Stimulated activated CD4-positive, alpha-beta T cell treated with anti-CD3 and anti-CD28 coated beads, Interleukin-12 subunit alpha, Interleukin-12 subunit beta, amount 100 ng/mL, for 24 hours (primary cell): ENCODE measurements around the gene WNK2.
A peak's percentile ranks its signal among the peaks of the same experiment; 100 is the strongest.
"Not testable (repeated sequence)": the region's sequence is repeated elsewhere in the genome, so short reads cannot be mapped to it uniquely, and the experiment has no call there.

ENCODE experiments used
- DNase-seq, 2 experiments: peaks; one replicate each; pipeline ENCODE4 v3.0.0-alpha.2; 2020; ENCODE audit warnings: low read depth in 2 of 2

WNK2 gene

DNA sequence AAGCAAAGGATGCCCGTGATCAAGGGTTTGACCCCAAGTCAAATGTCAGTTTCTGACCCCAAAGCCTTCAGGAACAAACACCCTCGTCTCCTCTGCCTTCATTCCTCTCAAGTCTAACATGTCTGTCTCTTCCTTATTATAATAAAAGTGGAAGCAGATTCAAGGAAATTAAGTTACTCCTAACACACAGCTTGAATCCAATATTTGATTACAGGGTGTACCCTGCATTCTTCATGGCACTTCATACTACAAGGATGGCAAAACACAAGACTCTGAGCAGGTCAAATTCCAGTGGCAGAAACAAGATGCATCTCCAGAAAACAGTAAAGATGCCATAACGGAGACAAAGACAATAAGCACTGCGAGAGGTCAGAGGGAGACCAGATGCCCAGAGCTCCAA, 148.4 kb downstream of the WNK2 start:
- no peak for DNase-seq

DNA sequence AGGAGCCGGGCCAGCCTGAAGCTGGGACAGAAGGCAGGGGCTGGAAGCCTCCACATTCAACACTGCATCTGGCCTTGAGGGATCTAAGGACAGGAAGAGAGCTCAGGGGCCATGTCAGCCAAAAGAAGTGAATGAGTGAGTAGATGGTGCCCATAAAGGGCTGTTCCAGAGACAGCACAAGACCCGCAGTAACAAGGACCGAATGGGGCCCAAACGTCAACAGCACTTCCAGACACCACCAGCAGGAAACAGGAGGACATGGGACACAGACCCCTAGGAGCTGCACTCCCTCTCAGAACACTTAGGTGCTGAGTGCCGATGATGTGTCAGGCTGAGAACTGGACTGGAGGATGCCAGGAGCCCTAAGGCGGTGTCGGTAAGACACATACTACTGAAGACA, 152.8 kb downstream of the WNK2 start:
- DNase-seq: no peak

DNA sequence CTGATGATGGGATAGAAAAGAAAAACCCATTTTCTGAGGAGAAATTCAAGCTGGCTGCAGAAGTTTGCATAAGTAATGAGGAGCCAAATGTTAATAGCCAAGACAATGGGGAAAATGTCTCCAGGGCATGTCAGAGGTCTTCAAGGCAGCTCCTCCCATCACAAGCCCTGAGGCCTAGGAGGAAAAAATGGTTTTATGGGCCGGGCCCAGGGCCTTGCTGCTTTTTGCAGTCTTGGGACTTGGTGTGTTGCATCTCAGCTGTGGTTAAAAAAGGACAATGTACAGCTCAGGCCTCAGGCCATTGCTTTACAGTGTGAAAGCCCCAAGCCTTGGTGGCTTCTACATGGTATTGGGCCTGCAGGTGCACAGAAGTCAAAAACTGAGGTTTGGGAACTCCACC, 154.3 kb downstream of the WNK2 start:
- not testable (repeated sequence) for DNase-seq

DNA sequence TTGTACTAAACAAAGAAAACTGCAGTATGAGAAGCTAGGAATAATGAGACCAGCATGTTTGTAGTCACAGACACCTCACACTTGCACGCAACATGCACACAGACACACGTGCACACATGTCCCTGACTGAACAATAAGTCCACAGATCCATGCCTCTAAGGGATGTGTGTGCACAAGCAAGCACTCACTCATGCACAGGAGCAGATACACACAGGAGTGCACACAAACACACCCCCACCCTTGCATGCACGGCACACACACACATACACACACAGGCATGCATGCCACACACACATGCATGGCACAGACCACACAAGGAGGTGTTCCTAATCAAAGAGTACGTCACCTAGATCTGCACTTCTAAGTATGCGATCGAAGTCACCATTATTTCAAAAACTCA, 156.2 kb downstream of the WNK2 start:
- no peak for DNase-seq

DNA sequence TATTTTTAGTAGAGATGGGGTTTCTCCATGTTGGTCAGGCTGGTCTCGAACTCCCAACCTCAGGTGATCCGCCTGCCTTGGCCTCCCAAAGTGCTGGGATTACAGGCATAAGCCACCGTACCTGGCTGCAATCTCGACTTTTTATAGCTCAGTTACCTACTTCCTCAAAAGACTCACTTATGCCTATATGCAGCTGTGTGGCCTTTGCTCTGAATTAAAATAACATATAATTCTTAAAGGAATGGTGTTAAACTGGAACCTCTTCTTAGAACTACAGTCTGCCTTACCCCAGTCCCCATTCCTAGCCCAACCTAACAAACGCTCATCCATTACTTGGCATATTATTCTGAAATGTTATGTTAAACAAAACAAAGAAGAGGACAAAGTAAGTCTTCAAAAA, 157.9 kb downstream of the WNK2 start:
- DNase-seq: not testable (repeated sequence)

DNA sequence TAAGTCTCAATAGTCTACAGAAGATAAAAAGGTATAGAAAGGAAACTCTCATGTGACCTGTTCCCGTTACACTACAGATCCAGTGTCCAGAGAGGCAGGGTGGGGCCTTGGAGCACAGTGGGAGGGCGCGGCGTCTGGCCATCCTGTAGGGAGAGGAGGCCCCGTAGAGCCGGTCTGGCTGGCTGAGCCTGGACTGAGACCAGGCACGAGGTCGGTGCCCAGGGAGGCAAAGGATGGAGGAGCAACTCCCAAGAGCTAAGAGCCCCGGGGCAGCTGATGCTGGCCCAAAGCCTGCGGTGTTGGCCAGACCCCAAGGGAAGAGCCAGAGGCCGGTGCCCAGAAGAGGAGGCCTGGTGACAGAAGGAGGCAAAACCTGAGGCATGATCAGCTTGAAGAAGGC, 158.5 kb downstream of the WNK2 start:
- DNase-seq: not testable (repeated sequence)

DNA sequence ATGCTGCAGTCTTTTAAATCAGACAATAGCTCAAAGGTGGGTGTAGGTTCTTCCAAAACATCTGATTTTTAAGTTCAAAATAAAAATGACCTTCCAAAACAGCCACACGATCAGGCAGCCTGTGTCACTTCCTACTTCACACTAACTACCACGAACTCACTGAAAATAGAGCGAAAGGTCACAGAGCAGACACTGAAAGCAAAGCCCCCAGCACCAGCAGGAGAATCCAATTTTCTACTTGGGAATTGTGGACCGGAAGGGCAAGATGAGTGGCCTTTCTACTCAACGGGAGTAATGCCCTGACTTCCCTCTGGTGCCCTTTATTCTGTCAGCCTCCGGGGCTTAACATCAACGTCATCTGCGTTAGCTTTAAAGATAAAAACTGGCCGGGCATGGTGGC, 159.7 kb downstream of the WNK2 start:
- DNase-seq: no peak

DNA sequence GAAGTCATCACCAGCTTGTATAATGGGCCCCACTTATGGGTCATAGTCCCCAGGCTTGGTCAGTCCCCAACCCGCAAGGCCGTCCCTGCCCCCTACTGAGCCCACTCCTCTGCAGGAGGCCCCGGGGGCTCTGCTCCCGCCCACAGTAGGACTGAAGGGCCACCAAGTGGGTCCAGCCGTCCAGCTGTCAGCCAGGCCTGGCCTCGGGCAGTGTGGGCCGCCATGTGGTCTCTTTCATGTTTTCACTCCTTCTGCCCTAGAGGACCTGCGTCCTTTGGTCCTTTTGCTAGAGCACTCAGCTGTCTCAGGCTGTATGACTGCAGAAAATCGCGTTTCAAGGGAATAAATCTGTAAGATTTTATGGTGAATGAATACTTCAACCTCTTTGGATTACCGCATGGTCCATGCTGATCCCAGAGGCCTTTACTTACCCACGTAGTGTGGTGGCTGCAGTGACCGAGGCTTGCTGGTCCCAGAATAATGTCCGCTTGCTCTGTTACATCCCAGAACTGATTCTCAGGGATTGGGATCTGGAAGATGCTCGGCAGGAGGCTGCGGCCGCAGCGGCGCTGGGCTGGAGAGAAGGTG, 161.8 kb downstream of the WNK2 start:
- no peak for DNase-seq

DNA sequence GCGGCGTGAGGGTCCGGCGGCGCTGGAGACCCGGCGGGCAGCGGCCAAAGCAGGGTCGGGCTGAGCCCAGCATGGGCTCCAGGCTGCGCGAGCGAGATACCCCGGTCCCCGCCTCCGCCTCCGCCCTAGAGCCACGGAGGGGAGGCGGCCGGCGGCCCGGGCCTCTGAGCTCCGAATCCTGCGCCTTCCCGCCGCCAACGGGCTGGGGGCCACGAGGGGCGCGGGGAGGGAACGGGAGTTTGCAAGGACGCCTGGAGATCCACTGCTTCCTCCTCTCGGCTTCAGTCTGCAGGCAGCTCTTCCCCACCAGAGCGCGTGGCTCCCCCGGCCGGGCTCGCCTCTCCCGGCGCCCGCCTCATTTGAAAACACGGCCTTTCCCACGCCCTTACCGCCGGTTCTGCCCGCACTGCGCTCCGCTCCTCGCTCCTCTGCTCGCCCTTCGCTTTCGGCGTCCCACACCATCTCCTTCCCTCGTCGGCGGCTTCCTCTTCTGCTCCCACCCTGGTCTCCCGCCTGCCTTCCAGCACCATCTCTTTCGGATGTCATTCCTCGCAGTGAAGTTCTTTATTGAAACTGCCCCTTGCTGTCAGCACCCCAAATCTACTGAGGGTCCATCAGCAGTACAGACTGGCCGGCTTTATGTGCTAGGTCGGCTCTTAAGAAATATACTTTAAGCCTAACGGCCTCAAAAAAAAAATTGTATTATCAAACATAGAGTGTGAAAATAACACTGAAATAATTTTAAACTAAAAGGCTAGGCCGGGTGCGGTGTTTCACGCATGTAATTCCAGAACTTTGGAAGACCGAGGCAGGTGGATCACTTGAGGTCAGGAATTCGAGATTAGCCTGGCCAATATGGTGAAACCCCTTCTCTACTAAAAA, 162.5 kb downstream of the WNK2 start:
- DNase-seq: peak in 1 of 2 experiments; percentile 4

DNA sequence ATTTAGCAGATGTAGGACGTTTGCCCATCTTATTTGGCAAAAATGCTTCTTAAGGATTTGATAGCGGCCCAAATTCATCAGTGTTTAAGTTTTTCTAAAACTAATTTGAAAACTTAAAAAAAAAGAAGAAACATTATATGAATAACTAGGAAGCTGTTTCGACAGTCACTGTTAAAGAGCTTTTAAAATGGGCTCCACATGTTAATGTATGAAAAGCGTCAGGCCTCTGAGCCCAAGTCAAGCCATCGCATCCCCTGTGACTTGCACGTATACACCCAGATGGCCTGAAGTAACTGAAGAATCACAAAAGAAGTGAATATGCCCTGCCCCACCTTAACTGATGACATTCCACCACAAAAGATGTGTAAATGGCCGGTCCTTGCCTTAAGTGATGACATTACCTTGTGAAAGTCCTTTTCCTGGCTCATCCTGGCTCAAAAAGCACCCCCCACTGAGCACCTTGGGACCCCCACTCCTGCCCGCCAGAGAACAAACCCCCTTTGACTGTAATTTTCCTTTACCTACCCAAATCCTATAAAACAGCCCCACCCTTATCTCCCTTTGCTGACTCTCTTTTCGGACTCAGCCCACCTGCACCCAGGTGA, 163.5 kb downstream of the WNK2 start:
- not testable (repeated sequence) for DNase-seq

DNA sequence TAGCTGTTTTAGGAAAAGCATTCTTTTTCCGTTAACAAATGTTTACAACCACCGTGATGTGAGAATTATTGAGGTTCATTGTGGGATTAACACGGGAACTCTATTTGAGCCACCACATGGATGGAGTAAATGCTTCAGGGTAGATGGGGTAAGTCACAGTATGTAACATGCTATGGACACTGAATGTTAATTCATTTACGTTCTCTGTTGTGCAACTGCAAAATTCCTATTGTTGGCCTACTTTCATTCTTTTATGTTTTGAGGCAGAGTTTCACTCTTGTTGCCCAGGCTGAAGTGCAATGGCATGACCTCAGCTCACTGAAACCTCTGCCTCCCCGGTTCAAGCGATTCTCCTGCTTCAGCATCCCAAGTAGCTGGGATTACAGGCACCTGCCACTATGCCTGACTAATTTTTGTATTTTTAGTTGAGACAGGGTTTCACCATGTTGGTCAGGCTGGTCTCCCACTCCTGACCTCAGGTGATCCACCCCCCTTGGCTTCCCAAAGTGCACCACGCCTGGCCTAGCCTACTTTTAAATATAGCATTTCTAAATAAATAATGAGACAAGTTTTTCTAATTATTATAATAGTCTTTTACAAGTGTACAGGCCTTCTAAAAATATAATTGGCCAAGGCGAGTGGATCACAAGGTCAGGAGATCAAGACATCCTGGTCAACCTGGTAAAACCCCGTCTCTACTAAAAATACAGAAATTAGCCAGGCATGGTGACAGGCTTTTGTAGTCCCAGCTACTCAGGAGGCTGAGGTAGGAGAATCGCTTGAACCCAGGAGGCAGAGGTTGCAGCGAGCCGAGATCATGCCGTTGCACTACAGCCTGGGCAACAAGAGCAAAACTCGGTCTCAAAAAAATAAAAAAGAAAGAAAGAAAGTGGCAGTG, 169.7 kb downstream of the WNK2 start:
- DNase-seq: not testable (repeated sequence)

DNA sequence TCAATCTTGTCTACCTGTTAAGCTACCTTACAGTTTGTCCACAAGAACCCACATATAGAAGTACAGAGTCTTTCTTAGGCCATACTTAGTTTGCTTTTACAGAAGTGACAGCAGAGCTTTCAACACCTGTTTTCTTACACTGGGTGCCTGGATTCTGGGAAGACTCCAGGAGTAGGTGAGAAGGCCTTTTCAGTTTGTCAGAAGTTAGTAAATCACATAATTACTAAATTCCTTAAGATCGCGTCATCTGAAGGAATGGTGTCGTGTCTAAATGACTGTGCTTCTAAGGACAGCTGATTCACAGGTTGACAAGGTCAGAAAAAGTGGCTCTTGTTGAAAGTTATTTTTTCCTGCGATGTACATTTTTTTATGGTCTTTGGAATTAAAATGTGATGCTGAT, 170.5 kb downstream of the WNK2 start:
- no peak for DNase-seq

DNA sequence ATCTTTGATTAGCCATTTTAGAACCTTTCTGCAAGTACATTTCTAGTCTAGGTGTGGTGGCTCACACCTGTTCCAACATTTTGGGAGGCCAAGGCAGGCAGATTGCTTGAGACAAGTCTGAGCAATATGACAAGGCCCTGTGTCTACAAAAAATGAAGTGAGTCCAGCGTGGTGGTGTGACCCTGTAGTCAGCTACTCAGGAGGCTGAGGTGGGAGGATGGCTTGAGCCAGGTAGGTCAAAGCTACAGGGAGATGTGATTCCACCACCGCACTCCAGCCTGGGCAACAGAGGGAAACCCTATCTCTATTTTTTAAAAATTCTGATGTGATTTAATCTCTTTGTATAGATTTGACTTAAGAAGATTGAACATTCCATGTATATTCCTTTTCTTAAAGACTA, 171.9 kb downstream of the WNK2 start:
- no peak for DNase-seq

DNA sequence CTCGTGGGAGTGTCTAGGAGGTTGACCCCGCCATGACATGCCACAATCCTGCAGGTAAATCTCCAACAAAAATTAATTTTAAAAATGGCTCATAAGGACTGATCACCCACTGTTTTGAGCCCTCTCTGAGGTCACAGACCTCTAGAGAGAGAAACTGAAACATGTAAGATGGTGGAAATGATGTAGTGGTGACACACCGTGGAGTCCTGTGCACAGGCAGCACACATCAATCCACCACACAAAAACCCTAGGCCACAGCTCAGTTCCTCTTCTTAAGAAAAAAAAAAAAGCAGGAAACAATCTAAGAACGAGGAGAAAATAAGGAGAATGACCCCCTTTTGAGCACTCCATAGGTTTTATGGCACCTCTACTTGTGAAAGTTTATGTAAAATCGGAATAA, 173.7 kb downstream of the WNK2 start:
- no peak for DNase-seq

DNA sequence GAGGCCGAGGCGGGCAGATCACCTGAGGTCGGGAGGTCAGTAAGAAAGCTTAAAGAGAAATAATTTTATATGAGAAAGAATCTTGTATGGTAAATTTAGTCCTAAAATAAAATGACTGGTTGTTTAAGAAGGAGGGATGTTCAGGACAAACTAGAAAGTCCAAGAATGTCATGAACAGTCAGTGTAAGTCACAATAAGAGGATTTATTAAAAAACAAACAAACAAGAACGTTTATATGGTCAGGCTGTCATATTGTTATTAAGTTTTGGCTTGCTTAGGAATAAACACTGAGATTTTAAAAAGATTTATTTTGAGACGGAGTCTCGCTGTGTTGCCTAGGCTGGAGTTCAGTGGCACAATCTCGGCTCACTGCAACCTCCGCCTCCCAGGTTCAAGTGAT, 176.0 kb downstream of the WNK2 start:
- not testable (repeated sequence) for DNase-seq

DNA sequence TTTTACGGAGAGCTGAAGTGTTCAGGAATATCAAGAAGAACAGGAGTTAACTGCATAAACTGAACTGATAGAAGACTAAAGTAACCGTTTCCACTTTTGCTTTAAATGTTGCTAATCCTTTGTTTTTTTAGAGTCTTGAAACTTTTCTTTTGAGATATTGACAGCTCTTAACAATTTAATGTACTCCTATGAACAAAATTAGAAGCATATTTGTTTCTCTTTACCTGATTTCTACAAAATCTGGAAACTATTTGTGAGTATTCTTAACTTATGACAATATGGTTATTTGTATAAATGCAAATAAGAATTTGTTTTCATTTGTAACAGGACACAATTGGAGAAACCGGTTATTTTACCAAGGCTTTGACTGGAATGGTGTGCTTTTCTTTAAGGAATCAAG, 178.1 kb downstream of the WNK2 start:
- no peak for DNase-seq

DNA sequence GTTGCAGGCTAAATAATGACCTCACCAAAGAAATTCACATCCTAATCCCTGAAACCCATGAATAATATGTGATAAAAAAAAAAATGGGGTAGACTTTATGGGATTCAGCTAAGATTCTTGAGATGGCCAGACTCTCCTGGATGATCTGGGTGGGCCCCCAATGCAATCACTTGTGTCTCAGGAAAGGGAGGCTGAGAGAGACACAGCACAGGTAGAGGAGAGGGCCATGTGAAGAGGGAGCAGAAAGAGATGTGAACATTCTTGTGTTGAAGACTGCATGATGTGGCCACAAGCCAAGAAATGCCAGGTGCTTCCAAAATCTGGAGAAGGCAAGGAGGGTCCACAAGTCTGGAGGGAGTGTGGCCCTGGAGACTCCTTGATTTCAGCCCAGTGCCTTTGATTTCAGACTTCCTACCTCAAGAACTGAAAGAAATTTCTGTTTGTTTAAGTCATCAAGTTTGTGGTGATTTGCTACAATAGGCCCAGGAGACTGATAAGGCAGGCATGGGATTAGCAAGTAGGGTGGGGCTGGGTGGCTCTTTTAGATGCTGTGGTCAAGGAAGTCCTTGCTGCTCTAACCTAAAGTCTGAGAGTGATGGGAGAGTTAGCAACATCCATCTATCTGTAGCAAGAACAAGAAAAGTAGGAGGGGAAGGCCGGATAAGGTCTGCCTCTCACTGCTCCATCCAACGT, 180.9 kb downstream of the WNK2 start:
- no peak for DNase-seq

DNA sequence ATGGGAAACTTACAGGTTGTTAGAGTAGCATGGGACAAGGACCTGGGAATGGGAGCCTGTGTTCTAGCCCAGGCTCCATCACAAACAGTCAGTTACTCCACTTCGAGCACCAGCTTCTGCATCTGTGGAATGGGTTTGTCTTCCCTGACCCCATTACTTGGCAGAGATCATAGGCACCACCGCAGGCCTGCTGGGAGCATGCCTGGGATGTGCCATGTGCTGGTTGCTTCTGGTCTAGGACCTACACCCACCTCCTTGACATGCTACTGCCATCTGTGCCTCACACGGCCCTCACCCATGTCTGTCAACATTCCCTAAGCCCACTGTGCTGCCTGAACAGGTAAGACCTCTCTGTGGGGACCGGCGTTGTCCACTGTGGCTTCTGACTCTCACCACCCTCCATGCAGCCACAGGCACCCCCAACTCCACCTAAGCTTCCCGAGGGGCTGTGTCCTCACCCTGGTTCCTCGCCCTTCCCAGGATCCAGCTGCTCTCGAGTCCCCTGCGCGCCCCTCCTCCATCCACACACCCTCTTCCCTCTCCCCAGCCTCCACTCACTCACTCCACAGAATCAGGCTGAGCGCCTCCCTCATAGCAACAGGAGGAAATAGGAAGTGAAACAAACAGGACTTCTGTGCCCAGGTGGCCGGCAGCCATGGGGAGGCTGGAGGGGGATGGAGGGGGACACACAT, 181.6 kb downstream of the WNK2 start:
- no peak for DNase-seq

DNA sequence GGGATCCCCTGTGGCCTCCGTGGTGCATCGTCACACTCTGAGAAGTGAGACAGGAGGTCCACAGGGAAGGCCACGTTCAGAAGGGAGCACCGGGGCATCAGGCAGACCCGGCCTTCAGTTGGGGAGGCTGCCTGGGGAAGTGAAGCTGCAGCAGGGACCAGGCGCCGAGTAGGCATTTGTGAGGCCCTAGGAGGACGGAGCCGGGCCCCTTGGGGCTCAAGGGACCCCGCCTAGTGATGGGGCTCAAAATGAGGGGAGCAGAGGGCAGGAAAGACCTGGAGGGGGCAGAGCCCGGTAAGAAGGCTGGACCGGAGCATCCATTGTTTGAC, 182.1 kb downstream of the WNK2 start:
- no peak for DNase-seq

DNA sequence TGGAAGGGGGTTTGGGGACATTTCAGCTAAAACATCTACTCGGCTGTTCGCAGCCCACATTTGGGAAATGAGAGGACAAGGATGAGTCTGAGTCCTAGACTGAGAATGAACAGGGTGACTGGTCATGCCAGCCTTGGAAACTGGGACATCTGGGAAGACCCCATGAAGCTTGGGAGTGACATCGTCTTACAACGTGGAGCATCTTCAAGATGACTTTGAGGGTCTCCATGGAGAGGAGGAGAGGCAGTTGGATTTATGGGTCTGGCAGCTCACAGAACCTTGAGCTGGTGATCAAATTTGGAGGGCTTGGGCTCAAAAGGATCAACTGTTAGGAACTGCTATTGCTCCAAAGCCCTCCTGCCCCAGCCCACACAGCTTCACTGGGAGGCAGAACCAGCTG, 182.5 kb downstream of the WNK2 start:
- not testable (repeated sequence) for DNase-seq

DNA sequence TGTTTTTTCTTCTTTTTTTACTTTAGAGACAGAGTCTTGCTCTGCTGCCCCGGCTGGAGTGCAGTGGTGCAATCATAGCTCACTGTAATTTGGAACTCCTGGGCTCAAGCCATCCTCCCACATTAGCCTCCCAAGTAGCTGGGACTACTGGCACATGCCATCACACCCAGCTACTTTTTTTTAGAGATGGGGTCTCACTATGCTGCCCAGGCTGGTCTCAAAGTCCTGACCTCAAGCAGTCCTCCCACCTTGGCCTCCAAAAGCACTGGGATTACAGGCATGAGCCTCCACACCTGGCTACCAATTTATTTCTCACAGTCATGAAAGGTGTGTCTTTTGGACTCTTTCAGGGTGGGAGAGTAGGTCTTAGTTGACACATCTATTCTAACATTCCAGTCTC, 184.5 kb downstream of the WNK2 start:
- no peak for DNase-seq
